ENCODE data around the gene ECE1.

The ECE1 gene

DNA sequence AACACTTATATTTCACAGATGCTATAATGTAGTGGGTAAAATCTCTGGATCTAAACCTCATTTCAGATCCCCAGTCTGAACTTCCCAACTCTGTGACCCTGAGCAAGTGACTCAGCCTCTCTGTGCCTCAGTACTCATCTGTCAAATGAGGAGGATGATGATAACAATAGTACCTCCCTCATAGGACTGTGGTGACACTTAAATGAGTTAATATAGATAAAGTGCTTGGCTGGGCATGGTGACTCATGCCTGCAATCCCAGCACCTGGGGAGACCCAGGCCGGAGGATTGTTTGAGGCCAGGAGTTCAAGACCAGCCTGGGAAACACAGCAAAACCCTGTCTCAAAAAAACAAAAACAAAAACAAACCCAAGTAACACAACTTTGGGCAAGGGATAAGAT, 4.7 kb upstream of the ECE1 start:
- H3K4me3 ChIP-seq (ENCODE audit: low read depth, low read length) = no peak overlapping the region
- TF ChIP-seq, protein P1, sequence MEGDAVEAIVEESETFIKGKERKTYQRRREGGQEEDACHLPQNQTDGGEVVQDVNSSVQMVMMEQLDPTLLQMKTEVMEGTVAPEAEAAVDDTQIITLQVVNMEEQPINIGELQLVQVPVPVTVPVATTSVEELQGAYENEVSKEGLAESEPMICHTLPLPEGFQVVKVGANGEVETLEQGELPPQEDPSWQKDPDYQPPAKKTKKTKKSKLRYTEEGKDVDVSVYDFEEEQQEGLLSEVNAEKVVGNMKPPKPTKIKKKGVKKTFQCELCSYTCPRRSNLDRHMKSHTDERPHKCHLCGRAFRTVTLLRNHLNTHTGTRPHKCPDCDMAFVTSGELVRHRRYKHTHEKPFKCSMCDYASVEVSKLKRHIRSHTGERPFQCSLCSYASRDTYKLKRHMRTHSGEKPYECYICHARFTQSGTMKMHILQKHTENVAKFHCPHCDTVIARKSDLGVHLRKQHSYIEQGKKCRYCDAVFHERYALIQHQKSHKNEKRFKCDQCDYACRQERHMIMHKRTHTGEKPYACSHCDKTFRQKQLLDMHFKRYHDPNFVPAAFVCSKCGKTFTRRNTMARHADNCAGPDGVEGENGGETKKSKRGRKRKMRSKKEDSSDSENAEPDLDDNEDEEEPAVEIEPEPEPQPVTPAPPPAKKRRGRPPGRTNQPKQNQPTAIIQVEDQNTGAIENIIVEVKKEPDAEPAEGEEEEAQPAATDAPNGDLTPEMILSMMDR (IDR thresholded peaks at IDR 0.05; ENCODE audit: low read depth, low read length, missing control alignments) = no peak
- DNase-seq (ENCODE audit: low read depth) = no peak

- TF ChIP-seq, protein P1 (IDR thresholded peaks at IDR 0.05; ENCODE audit: low read depth, low read length, missing control alignments) = no peak
- H3K4me3 ChIP-seq (ENCODE audit: low read depth, low read length) = peak overlapping the region; percentile 48
- peak; percentile 91 for DNase-seq (ENCODE audit: low read depth)
Observed at GRCh38 chr1:21294266-21294989, 4.2 kb upstream of the ECE1 start.

- TF ChIP-seq, protein P1 (IDR thresholded peaks at IDR 0.05; ENCODE audit: low read depth, low read length, missing control alignments) = no peak
- H3K4me3 ChIP-seq (ENCODE audit: low read depth, low read length) = peak overlapping the region; percentile 48
- peak; percentile 86 for DNase-seq (ENCODE audit: low read depth)
Observed at GRCh38 chr1:21293537-21294265, 3.4 kb upstream of the ECE1 start.

DNA sequence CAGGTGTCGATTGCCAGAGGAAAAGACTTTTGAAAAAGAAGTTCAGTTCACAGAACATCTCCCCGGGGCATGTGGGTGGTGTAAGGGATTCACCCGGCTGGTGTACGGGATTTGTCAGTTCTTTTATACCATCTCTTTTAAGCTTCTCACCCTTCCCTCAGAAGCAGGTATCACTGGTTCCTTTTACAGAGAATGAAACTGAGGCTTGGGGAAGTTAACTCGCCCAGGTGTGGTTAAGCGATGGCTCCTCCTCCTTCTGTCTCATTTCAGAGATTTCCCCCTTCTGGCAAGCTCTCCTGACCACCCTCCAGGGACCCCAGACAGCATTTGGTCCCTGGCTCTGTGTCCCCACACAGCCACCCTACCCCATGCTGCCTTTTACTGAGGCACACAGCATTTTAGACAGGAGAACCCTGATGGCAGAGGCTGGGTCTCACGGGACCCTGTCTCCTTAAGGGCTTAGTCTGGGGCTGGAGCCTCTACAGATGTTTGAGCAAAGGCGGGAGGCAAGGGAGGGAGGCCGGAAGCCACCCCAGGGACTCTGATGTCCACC, 2.8 kb upstream of the ECE1 start:
- TF ChIP-seq, protein P1 (IDR thresholded peaks at IDR 0.05; ENCODE audit: low read depth, low read length, missing control alignments) = no peak
- H3K4me3 ChIP-seq (ENCODE audit: low read depth, low read length) = peak overlapping the region; percentile 48
- peak; percentile 86 for DNase-seq (ENCODE audit: low read depth)

DNA sequence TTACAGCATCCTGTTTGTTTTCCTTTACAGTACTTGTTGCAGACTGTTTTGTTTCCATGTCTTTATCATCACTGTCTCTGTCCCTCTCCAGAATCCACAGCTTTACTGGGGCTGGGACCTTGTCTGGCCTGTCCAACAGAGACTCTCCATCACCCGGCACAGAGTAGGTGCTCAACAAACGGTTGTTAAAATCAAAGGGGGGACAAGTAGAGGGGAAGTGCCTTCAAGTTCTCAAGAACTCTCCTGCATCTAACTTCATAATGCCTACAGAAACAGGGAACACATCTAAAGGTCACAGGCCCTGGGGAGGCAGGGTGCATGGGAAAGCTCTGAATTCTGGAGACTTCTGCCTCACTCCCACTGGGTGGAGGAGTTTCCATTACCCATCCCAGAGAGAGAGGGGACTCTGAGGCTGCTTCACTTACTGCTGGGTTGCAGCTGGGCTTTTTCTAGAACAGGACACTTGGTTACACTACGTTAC, 2.3 kb upstream of the ECE1 start:
- TF ChIP-seq, protein P1 (IDR thresholded peaks at IDR 0.05; ENCODE audit: low read depth, low read length, missing control alignments) = no peak
- no peak for DNase-seq (ENCODE audit: low read depth)
- H3K4me3 ChIP-seq (ENCODE audit: low read depth, low read length) = no peak overlapping the region

GRCh38 chr1:21291964-21292363, 1.7 kb upstream of the ECE1 start:
- no peak overlapping the region for H3K4me3 ChIP-seq (ENCODE audit: low read depth, low read length)

More at GRCh38 chr1:21291964-21292363, 1.7 kb upstream of the ECE1 start:
- DNase-seq (ENCODE audit: low read depth) = no peak
- TF ChIP-seq, protein P1 (IDR thresholded peaks at IDR 0.05; ENCODE audit: low read depth, low read length, missing control alignments) = no peak

All from GM12864 (cell line).